Stimulated activated CD4-positive, alpha-beta T cell treated with anti-CD3 and anti-CD28 coated beads, Interleukin-2, amount 100 ng/mL, for 48 hours (primary cell): ENCODE measurements around the gene PALD1.

Source experiments
- DNase-seq, 2 donors: peaks; one replicate each; pipeline ENCODE4 v3.0.0-alpha.2; 2020

The PALD1 gene

GRCh38 chr10:70615784-70616522 lies 137.4 kb downstream of the PALD1 start:
- DNase-seq = no peak

GRCh38 chr10:70616761-70617160 lies 138.2 kb downstream of the PALD1 start:
- no peak for DNase-seq
